HEK293T (cell line): ENCODE data around the gene CLEC4E.

ENCODE experiments used
- CTCF ChIA-PET: fragments of 350-600 bp; formaldehyde crosslinking; extraction: SDS; loops from one replicate; lab custom pipeline; 2021; ENCODE audit warnings: antibody characterized with exemption, inconsistent platforms; lab: Yijun Ruan, JAX
- POLR2A ChIA-PET: fragments of 350-600 bp; formaldehyde crosslinking; extraction: SDS; loops from one replicate; lab custom pipeline; 2020; ENCODE audit warnings: antibody characterized with exemption, inconsistent platforms; lab: Yijun Ruan, JAX
- DNase-seq: peaks from one replicate; pipeline ENCODE4 v3.0.0; 2012; ENCODE audit warnings: mixed read lengths; ENCODE audit errors: extremely low spot score
- ARNT ChIP-seq: fragments of 450-650 bp; IDR thresholded peaks from 2 replicates; pipeline ENCODE4 v1.6.1; 2017; ENCODE audit warnings: mild to moderate bottlenecking
- BHLHE40 ChIP-seq: fragments of 450-650 bp; IDR thresholded peaks from 2 replicates; pipeline ENCODE4 v1.6.1; 2016; ENCODE audit warnings: mild to moderate bottlenecking, moderate library complexity, borderline replicate concordance
- CTBP1 ChIP-seq: fragments of 450-650 bp; IDR thresholded peaks from 2 replicates; pipeline ENCODE4 v1.6.1; 2016; ENCODE audit warnings: borderline replicate concordance
- ELF4 ChIP-seq: fragments of 450-650 bp; IDR thresholded peaks from 2 replicates; pipeline ENCODE4 v1.6.1; 2017; ENCODE audit warnings: antibody characterized with exemption
- FOXA1 ChIP-seq: fragments of 450-650 bp; IDR thresholded peaks from 2 replicates; pipeline ENCODE4 v1.6.1; 2016; ENCODE audit warnings: mild to moderate bottlenecking
- FOXK2 ChIP-seq: fragments of 450-650 bp; IDR thresholded peaks from 2 replicates; pipeline ENCODE4 v1.6.1; 2016; ENCODE audit warnings: mild to moderate bottlenecking
- FOXM1 ChIP-seq: fragments of 450-650 bp; IDR thresholded peaks from 2 replicates; pipeline ENCODE4 v1.6.1; 2017; ENCODE audit warnings: mild to moderate bottlenecking, borderline replicate concordance
- HDGF ChIP-seq: fragments of 450-650 bp; IDR thresholded peaks from 2 replicates; pipeline ENCODE4 v1.6.1; 2017; ENCODE audit warnings: antibody characterized with exemption, borderline replicate concordance
- L3MBTL2 ChIP-seq: fragments of 450-650 bp; conservative IDR thresholded peaks from 2 replicates; pipeline ENCODE4 v1.6.1; 2016; ENCODE audit warnings: mild to moderate bottlenecking
- LEF1 ChIP-seq: fragments of 450-650 bp; IDR thresholded peaks from 2 replicates; pipeline ENCODE4 v1.6.1; 2017; ENCODE audit warnings: mild to moderate bottlenecking, borderline replicate concordance
- NFRKB ChIP-seq: fragments of 450-650 bp; IDR thresholded peaks from 2 replicates; pipeline ENCODE4 v1.6.1; 2016; ENCODE audit warnings: mild to moderate bottlenecking, moderate library complexity
- PKNOX1 ChIP-seq: fragments of 450-650 bp; IDR thresholded peaks from 2 replicates; pipeline ENCODE4 v1.6.1; 2016
- SP1 ChIP-seq: fragments of 450-650 bp; IDR thresholded peaks from 2 replicates; pipeline ENCODE4 v1.6.1; 2017
- SUZ12 ChIP-seq: fragments of 450-650 bp; IDR thresholded peaks from 2 replicates; pipeline ENCODE4 v1.6.1; 2016; ENCODE audit warnings: mild to moderate bottlenecking
- TARDBP ChIP-seq: fragments of 450-650 bp; IDR thresholded peaks from 2 replicates; pipeline ENCODE4 v1.6.1; 2016
- ZNF384 ChIP-seq: fragments of 450-650 bp; IDR thresholded peaks from 2 replicates; pipeline ENCODE4 v1.6.1; 2016

CLEC4E gene

DNA sequence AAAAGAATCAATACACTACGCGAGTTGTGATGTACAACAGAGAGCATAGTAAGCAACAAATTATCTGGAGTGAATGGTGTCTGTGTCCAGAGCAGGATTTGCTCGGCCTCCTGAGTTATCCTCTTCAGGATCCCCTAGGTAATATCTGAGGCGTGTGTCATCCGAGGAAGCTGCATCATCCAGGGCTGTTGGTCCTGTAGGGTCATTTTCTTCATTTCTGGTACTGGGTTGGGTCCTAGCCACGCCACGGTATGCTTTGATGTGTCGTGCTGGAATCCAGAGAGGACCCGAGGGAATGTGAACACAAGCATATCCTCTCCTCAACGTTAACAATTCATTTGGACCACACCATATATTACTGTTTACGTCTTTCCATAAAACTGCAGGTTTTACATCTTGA, 19.0 kb upstream of the CLEC4E start:
- no peak for DNase-seq
- TF ChIP-seq L3MBTL2 (no peak), FOXK2 (no peak), ELF4 (no peak), ARNT (no peak), CTBP1 (no peak), BHLHE40 (no peak), TARDBP (no peak), FOXA1 (no peak), SUZ12 (no peak), NFRKB (no peak), PKNOX1 (no peak), HDGF (no peak), FOXM1 (no peak), LEF1 (no peak)
- ChIA-PET CTCF (no interaction called here), POLR2A (no interaction called here)

GRCh38 chr12:8556531-8557097, 15.9 kb upstream of the CLEC4E start:
- ChIA-PET CTCF (interaction anchor here (1.0 kb wide), 2 partner anchors 12 to 53 kb away, joined by 3 read pairs; no protein-coding TSS in a partner anchor), POLR2A (no interaction called here)
- TF ChIP-seq TARDBP (no peak), L3MBTL2 (no peak), FOXM1 (no peak), BHLHE40 (no peak), HDGF (no peak), FOXK2 (no peak), CTBP1 (no peak), FOXA1 (no peak), LEF1 (no peak), SP1 (no peak), ELF4 (no peak), ZNF384 (no peak), SUZ12 (no peak), NFRKB (no peak), PKNOX1 (no peak), ARNT (no peak)
- DNase-seq, result no peak

GRCh38 chr12:8554451-8555195, 13.9 kb upstream of the CLEC4E start:
- ChIA-PET POLR2A (no interaction called here), CTCF (no interaction called here)
- no peak for TF ChIP-seq ARNT
- no peak for DNase-seq

DNA sequence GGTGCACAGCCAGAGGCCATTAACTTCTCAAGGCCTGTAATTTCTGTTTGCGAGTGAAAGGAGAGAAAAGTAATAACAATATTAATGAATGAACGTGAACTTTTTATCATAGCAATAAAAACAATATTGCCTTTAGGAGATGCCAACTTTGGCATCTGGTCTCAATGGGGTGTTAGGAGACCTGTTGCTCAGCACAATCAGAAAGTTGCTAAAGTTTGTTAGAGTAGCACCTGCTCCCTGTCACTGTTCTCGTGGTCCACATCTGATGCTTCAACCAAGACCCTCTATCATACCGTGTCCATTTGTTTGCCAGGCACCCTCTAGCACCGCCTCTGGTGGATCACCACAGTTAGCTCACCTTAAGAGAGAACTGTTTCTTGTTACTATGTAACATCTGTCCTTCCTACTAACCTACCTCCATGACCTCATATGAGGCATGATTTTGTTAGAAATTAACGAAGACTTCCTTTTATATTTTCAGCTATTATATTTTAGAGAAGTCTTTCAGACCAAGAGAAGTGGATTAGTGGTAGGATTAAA, 12.5 kb upstream of the CLEC4E start:
- POLR2A ChIA-PET, result no interaction called here
- CTCF ChIA-PET, result interaction anchor here (1.0 kb wide), 1 partner anchor 9 kb away, joined by 5 read pairs; no protein-coding TSS in a partner anchor
- no peak for DNase-seq
- no peak for TF ChIP-seq LEF1
- no peak for TF ChIP-seq SUZ12
- no peak for TF ChIP-seq PKNOX1
- no peak for TF ChIP-seq ARNT
- no peak for TF ChIP-seq HDGF
- no peak for TF ChIP-seq ZNF384
- TF ChIP-seq CTBP1, result no peak
- TF ChIP-seq FOXM1, result no peak
- no peak for TF ChIP-seq ELF4
- no peak for TF ChIP-seq L3MBTL2
- no peak for TF ChIP-seq BHLHE40
- TF ChIP-seq SP1, result no peak
- TF ChIP-seq FOXK2, result no peak
- no peak for TF ChIP-seq FOXA1
- TF ChIP-seq NFRKB, result no peak
- TF ChIP-seq TARDBP, result no peak

- ChIA-PET POLR2A (no interaction called here), CTCF (no interaction called here)
- no peak for DNase-seq
- no peak for TF ChIP-seq FOXA1
- no peak for TF ChIP-seq ELF4
- TF ChIP-seq ARNT, result no peak
- no peak for TF ChIP-seq SUZ12
- TF ChIP-seq TARDBP, result no peak
- no peak for TF ChIP-seq FOXM1
- TF ChIP-seq CTBP1, result no peak
- no peak for TF ChIP-seq HDGF
- TF ChIP-seq FOXK2, result no peak
- TF ChIP-seq BHLHE40, result no peak
- TF ChIP-seq NFRKB, result no peak
- no peak for TF ChIP-seq ZNF384
- TF ChIP-seq LEF1, result no peak
- TF ChIP-seq L3MBTL2, result no peak
Measured at GRCh38 chr12:8549381-8549780, 8.7 kb upstream of the CLEC4E start.
